Heart left ventricle (tissue), 16 donors: ENCODE measurements around the gene ZNF526. TPM values are rescaled to one million over a fixed set of nuclear protein-coding genes. Genes with fewer than 3 reads are reported as not detected.

Experiments
- ATAC-seq, 4 donors: fragments of 200-7000 bp; cut with Tn5 transposase; one replicate each; pipeline ENCODE4 v1.9.1; 2020 to 2022; ENCODE audit warnings: moderate library complexity in 4 of 4, mild to moderate bottlenecking in 3 of 4, moderate number of reproducible peaks in 1 of 4
- DNase-seq, 5 donors: peaks; one replicate each; pipeline ENCODE4 v3.0.0-alpha.2; 2020
- H3K27ac ChIP-seq, 12 donors: fragments of 200-600 bp; sonication (generic) in 4 of 12; one replicate each; pipeline versions ENCODE4 v1.5.0 to v1.8.0; 2016 to 2022; ENCODE audit warnings: mild to moderate bottlenecking in 2 of 12
- H3K27me3 ChIP-seq, 9 donors: fragments of 200-600 bp; sonication (generic) in 2 of 9; one replicate each; pipeline versions ENCODE4 v1.5.1 to v1.8.0; 2016 to 2022; ENCODE audit warnings: mild to moderate bottlenecking in 3 of 9
- H3K36me3 ChIP-seq, 9 donors: fragments of 200-600 bp; sonication (generic) in 2 of 9; one replicate each; pipeline versions ENCODE4 v1.5.0 to v1.8.0; 2018 to 2022; ENCODE audit warnings: mild to moderate bottlenecking in 2 of 9
- H3K4me1 ChIP-seq, 12 donors: fragments of 200-600 bp; sonication (generic) in 4 of 12; one replicate each; pipeline versions ENCODE4 v1.5.0 to v1.8.0; 2016 to 2022; ENCODE audit warnings: mild to moderate bottlenecking in 3 of 12
- H3K4me3 ChIP-seq, 12 donors: fragments of 200-600 bp; sonication (generic) in 4 of 12; one replicate each; pipeline versions ENCODE4 v1.5.0 to v1.8.0; 2017 to 2022; ENCODE audit warnings: mild to moderate bottlenecking in 9 of 12, moderate library complexity in 4 of 12
- H3K9me3 ChIP-seq, 12 donors: fragments of 200-600 bp; sonication (generic) in 4 of 12; one replicate each; pipeline versions ENCODE4 v1.5.0 to v1.8.0; 2016 to 2022; ENCODE audit warnings: mild to moderate bottlenecking in 1 of 12
- POLR2A ChIP-seq, 2 donors: fragments of 450-650 bp; IDR thresholded peaks; one replicate each; pipeline ENCODE4 v1.6.1; 2017; ENCODE audit warnings: antibody characterized with exemption in 2 of 2, mild to moderate bottlenecking in 2 of 2, moderate library complexity in 2 of 2
- WGBS, 4 donors: extraction: QIAGEN DNeasy Blood & Tissue Kit in 2 of 4; methylation state at CpG; one replicate each; pipeline versions ENCODE4 v1.1.5 to v1.1.7; 2013 to 2018; 5-methylcytosine and 5-hydroxymethylcytosine counted together
- intact Hi-C, 10 donors: fragments of 100-400 bp; cut with DNase I; formaldehyde crosslinking; loops; one replicate each; pipeline versions ENCODE4 v1.11.1 to v1.14.2; 2022
- polyA plus RNA-seq, 2 donors: library from polyadenylated mRNA; stranded (reverse); fragments of 200-250 nt; gene quantifications; one replicate each; pipeline ENCODE4 v1.2.3, GENCODE V29; 2013
- total RNA-seq, 9 donors: library from RNA; depleted of rRNA in 2 of 9; stranded (reverse); fragments of >200 nt in 2 of 9; fragmentation: NEBNext Ultra II Directional in 3 of 9; extraction: Animal tissue kit (Norgen Biotek cat#: 25700) in 3 of 9; gene quantifications; one replicate each; pipeline versions ENCODE4 v1.1.0 to v1.2.4, GENCODE V29; 2016 to 2023
- TF ChIP-seq, protein P1 (sequence below), 12 donors: fragments of 200-600 bp; sonication (generic) in 4 of 12; IDR thresholded peaks; one replicate each; pipeline versions ENCODE4 v1.5.0 to v1.8.0; 2018 to 2022; ENCODE audit warnings: antibody characterized with exemption in 12 of 12, mild to moderate bottlenecking in 5 of 12
- donor health status: ischemic (EF 13 %, LVEDD 7.1; RV severe dilation, severe dysfunction).
- donor health status: healthy with polysubstance abuse.
- donor health status: DM: no; HTN: yes; CAD: no.
- donor health status: DM: no; HTN: no; CAD: no.
- donor health status: ischemic (EF 25% LVEDD 6.9; RV normal size, moderate dysfunction).
- donor health status: ischemic (EF 25% LVEDD 5.7; RV mildly dilated, moderate dysfunction).
- donor health status: healthy.
- donor health status: DM: yes; HTN: yes; CAD: no.
- donor health status: ischemic (EF 35%, LVEDD 5.7; RV mildly dilated, moderate dysfunction).
- donor health status: nonischemic (EF 11% LVEDD 7.7; RV severe dilation, severe dysfunction).
- donor health status: DM: yes; HTN: yes; CAD: no.
- donor health status: PGD.
- donor health status: ischemic (EF 29% LVEDD 5.4; RV normal size, mild dysfunction).
- donor health status: nonischemic (EF 23%, LVEDD 6.1; RV moderate dilation, normal function).

ZNF526 gene
- total and polyA plus RNA-seq, 11 donors, result 3.3 to 7.2 (median 5.4) TPM

DNA sequence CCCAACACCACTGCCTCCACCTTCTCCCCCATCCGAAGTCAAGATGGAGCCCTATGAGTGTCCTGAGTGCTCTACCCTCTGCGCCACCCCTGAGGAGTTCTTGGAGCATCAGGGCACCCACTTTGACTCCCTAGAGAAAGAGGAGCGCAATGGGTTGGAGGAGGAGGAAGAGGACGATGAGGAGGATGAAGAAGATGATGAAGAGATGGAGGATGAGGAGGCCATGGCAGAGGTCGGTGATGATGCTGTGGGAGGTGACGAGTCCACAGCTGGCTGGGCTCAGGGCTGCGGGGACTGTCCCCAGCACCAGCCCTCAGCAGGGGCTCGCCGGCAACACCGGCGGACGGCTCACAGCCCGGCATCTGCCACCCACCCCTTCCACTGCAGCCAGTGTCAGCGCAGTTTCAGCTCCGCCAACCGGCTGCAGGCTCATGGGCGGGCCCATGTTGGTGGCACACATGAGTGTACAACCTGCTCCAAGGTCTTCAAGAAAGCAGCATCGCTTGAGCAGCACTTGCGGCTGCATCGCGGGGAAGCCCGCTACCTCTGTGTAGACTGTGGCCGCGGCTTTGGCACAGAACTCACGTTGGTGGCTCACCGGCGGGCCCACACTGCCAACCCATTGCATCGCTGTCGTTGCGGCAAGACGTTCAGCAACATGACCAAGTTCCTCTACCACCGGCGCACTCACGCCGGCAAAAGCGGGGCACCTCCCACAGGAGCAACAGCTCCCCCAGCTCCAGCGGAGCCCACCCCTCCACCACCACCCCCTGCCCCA is 5.0 kb downstream of the ZNF526 start:
- Histone ChIP-seq H3K4me3 (no peak overlapping the region), H3K27ac (no peak overlapping the region), H3K36me3 (peaks cover 0 to 68% (median 56%) of the 10 kb centered on the region in 9 donors), H3K4me1 (peaks cover 0 to 21% (median 12%) of the 10 kb centered on the region in 12 donors), H3K9me3 (no peaks in the 10 kb centered on the region), H3K27me3 (no peaks in the 10 kb centered on the region)
- TF ChIP-seq POLR2A (IDR thresholded peaks at IDR 0.05), result no peak
- TF ChIP-seq, protein P1, sequence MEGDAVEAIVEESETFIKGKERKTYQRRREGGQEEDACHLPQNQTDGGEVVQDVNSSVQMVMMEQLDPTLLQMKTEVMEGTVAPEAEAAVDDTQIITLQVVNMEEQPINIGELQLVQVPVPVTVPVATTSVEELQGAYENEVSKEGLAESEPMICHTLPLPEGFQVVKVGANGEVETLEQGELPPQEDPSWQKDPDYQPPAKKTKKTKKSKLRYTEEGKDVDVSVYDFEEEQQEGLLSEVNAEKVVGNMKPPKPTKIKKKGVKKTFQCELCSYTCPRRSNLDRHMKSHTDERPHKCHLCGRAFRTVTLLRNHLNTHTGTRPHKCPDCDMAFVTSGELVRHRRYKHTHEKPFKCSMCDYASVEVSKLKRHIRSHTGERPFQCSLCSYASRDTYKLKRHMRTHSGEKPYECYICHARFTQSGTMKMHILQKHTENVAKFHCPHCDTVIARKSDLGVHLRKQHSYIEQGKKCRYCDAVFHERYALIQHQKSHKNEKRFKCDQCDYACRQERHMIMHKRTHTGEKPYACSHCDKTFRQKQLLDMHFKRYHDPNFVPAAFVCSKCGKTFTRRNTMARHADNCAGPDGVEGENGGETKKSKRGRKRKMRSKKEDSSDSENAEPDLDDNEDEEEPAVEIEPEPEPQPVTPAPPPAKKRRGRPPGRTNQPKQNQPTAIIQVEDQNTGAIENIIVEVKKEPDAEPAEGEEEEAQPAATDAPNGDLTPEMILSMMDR (IDR thresholded peaks at IDR 0.05), result no peak
- ATAC-seq, result no peak
- DNase-seq, result no peak
- intact Hi-C loops, result no loop called here
- 91 to 96% (median 95%) methylated on average over 34 to 37 of the region's 37 CpGs for WGBS, 4 donors

DNA sequence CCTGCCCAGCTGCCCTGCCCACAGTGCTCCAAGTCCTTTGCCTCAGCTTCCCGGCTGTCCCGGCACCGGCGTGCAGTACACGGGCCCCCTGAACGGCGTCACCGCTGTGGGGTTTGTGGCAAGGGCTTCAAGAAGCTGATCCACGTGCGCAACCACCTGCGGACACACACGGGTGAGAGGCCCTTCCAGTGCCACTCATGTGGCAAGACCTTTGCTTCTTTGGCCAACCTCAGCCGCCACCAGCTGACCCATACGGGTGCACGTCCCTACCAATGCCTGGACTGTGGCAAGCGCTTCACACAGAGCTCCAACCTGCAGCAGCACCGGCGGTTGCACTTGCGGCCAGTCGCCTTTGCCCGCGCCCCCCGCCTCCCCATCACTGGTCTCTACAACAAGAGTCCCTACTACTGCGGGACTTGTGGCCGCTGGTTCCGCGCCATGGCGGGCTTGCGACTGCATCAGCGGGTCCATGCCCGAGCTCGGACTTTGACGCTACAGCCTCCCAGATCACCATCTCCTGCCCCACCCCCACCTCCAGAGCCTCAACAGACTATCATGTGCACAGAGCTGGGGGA is 5.7 kb downstream of the ZNF526 start:
- Histone ChIP-seq H3K27me3 (no peaks in the 10 kb centered on the region), H3K36me3 (peaks cover 0 to 75% (median 61%) of the 10 kb centered on the region in 9 donors), H3K27ac (no peak overlapping the region), H3K4me3 (no peak overlapping the region), H3K4me1 (peaks cover 0 to 17% (median 10%) of the 10 kb centered on the region in 12 donors), H3K9me3 (no peaks in the 10 kb centered on the region)
- 95 to 98% (median 96%) methylated on average over 25 to 33 of the region's 33 CpGs for WGBS, 4 donors
- intact Hi-C loops, result no loop called here
- ATAC-seq, result no peak
- DNase-seq, result no peak
- TF ChIP-seq, protein P1 (IDR thresholded peaks at IDR 0.05), result no peak
- no peak for TF ChIP-seq POLR2A (IDR thresholded peaks at IDR 0.05)

DNA sequence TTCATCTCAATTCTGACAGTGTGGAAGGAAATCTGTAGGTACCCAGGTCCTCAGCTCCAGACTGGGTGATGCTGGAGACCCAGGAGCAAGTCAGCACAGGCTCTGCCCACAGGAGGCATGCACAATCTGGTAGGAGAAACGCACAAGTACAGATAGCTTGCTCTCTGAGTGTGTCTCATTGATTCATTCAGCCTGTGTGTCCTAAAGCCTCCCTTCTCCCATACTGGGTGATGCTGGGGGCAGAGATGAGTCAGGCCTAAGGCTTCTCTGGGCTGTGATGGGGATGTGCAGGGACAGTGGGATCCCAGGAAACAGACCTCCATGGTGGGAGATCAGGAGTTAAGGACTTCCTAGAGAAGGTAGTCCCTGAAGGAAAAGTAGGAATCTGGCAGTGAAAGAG is 6.8 kb downstream of the ZNF526 start:
- WGBS, 4 donors, result 89 to 100% (median 92%) methylated on average over 1 of the region's 1 CpG
- H3K9me3 ChIP-seq, result no peaks in the 10 kb centered on the region
- peaks cover 0 to 86% (median 72%) of the 10 kb centered on the region in 9 donors for H3K36me3 ChIP-seq
- intact Hi-C loops, result no loop called here
- no peak for TF ChIP-seq POLR2A (IDR thresholded peaks at IDR 0.05)
- TF ChIP-seq, protein P1 (IDR thresholded peaks at IDR 0.05), result no peak
- no peak overlapping the region for H3K27ac ChIP-seq
- H3K4me1 ChIP-seq, result peaks cover 0 to 11% (median 0%) of the 10 kb centered on the region in 12 donors
- no peaks in the 10 kb centered on the region for H3K27me3 ChIP-seq
- ATAC-seq, result no peak
- DNase-seq, result no peak
- no peak overlapping the region for H3K4me3 ChIP-seq

DNA sequence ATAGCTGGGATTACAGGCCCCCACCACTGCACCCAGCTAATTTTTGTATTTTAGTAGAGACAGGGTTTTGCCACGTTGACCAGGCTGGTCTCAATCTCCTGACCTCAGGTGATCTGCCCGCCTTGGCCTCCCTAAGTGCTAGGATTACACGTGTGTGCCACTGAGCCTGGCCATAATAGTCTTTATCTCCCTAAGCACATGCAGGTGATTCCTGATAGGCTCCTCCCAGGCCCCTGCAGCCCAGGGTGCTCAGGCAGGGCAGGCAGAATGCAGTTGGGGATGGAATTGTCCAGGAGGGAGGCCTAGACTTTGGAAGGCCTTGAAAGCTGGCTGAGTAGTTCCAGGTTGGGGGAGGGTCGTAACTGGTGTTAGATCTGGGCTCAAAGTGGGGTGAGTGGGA is 8.5 kb downstream of the ZNF526 start:
- Histone ChIP-seq H3K9me3 (no peaks in the 10 kb centered on the region), H3K4me3 (no peak overlapping the region), H3K36me3 (peaks cover 0 to 98% (median 89%) of the 10 kb centered on the region in 9 donors), H3K4me1 (peaks cover 0 to 11% (median 0%) of the 10 kb centered on the region in 12 donors), H3K27ac (no peak overlapping the region), H3K27me3 (no peaks in the 10 kb centered on the region)
- no peak for TF ChIP-seq POLR2A (IDR thresholded peaks at IDR 0.05)
- TF ChIP-seq, protein P1 (IDR thresholded peaks at IDR 0.05), result no peak
- WGBS, 4 donors, result 67 to 74% (median 71%) methylated on average over 4 of the region's 4 CpGs
- ATAC-seq, result no peak
- DNase-seq, result no peak
- intact Hi-C loops, result no loop called here
